Stimulated activated effector memory CD8-positive, alpha-beta T cell treated with anti-CD3 and anti-CD28 coated beads, Interleukin-12 subunit alpha, Interleukin-12 subunit beta, amount 100 ng/mL, for 72 hours (primary cell): ENCODE measurements around the gene SIGLEC8.
"Not testable (repeated sequence)": the region's sequence is repeated elsewhere in the genome, so short reads cannot be mapped to it uniquely, and the experiment has no call there.

Source experiments
- ATAC-seq: fragments of 150-1000 bp; cut with Tn5 transposase; 2 replicates; pipeline ENCODE4 v1.10.0; 2021
- DNase-seq, 2 donors: peaks; one replicate each; pipeline ENCODE4 v3.0.0; 2021 to 2022; ENCODE audit warnings: low spot score in 2 of 2
- H3K27ac Mint-ChIP-seq: one replicate; pipeline ENCODE4 v1.8.0; 2022; ENCODE audit warnings: mild to moderate bottlenecking, mixed read lengths
- H3K36me3 Mint-ChIP-seq: one replicate; pipeline ENCODE4 v1.8.0; 2022; ENCODE audit warnings: mild to moderate bottlenecking, mixed read lengths
- H3K4me1 Mint-ChIP-seq: one replicate; pipeline ENCODE4 v1.8.0; 2022; ENCODE audit warnings: mixed read lengths
- H3K4me3 Mint-ChIP-seq: one replicate; pipeline ENCODE4 v1.8.0; 2022; ENCODE audit warnings: mild to moderate bottlenecking, mixed read lengths
- H3K9me3 Mint-ChIP-seq: one replicate; pipeline ENCODE4 v1.8.0; 2022; ENCODE audit warnings: mixed read lengths

Gene SIGLEC8

GRCh38 chr19:51440052-51440451 is 18.2 kb downstream of the SIGLEC8 start:
- Mint-ChIP-seq H3K27ac (peak overlapping the region; percentile 98), H3K4me1 (peaks cover 51% of the 10 kb centered on the region), H3K4me3 (peak overlapping the region; percentile 77), H3K9me3 (no peaks in the 10 kb centered on the region), H3K36me3 (peaks cover 23% of the 10 kb centered on the region)
- DNase-seq = no peak
- ATAC-seq = no peak

GRCh38 chr19:51439021-51439465 is 19.2 kb downstream of the SIGLEC8 start:
- H3K4me3 Mint-ChIP-seq = peak overlapping the region; percentile 9
- ATAC-seq (no peak), DNase-seq (peak in 1 of 2 donors; percentile 59)
- no peak overlapping the region for H3K27ac Mint-ChIP-seq
- H3K36me3 Mint-ChIP-seq = peaks cover 23% of the 10 kb centered on the region
- H3K4me1 Mint-ChIP-seq = peaks cover 51% of the 10 kb centered on the region
- no peaks in the 10 kb centered on the region for H3K9me3 Mint-ChIP-seq

GRCh38 chr19:51434456-51434855 is 23.8 kb downstream of the SIGLEC8 start:
- Mint-ChIP-seq H3K36me3 (no peaks in the 10 kb centered on the region), H3K27ac (no peak overlapping the region), H3K4me3 (no peak overlapping the region), H3K4me1 (peaks cover 15% of the 10 kb centered on the region), H3K9me3 (no peaks in the 10 kb centered on the region)
- no peak for DNase-seq
- ATAC-seq = no peak

GRCh38 chr19:51433043-51433442 is 25.2 kb downstream of the SIGLEC8 start:
- DNase-seq (no peak), ATAC-seq (no peak)
- no peaks in the 10 kb centered on the region for H3K36me3 Mint-ChIP-seq
- no peak overlapping the region for H3K4me3 Mint-ChIP-seq
- H3K9me3 Mint-ChIP-seq = no peaks in the 10 kb centered on the region
- H3K4me1 Mint-ChIP-seq = peaks cover under 1% of the 10 kb centered on the region
- H3K27ac Mint-ChIP-seq = no peak overlapping the region

- Mint-ChIP-seq H3K4me3 (no peak overlapping the region), H3K27ac (peak overlapping the region; percentile 46), H3K36me3 (no peaks in the 10 kb centered on the region), H3K9me3 (no peaks in the 10 kb centered on the region), H3K4me1 (no peaks in the 10 kb centered on the region)
- ATAC-seq (no peak), DNase-seq (no peak)
These were observed 27.1 kb downstream of the SIGLEC8 start for GRCh38 chr19:51431124-51431523.

GRCh38 chr19:51430221-51430620 is 28.0 kb downstream of the SIGLEC8 start:
- ATAC-seq (no peak), DNase-seq (no peak)
- H3K27ac Mint-ChIP-seq = no peak overlapping the region
- H3K4me1 Mint-ChIP-seq = no peaks in the 10 kb centered on the region
- H3K9me3 Mint-ChIP-seq = no peaks in the 10 kb centered on the region
- no peaks in the 10 kb centered on the region for H3K36me3 Mint-ChIP-seq
- no peak overlapping the region for H3K4me3 Mint-ChIP-seq

- DNase-seq = no peak
- Mint-ChIP-seq H3K4me3 (no peak overlapping the region), H3K36me3 (peaks cover under 1% of the 10 kb centered on the region), H3K4me1 (no peaks in the 10 kb centered on the region), H3K27ac (no peak overlapping the region), H3K9me3 (no peaks in the 10 kb centered on the region)
- ATAC-seq = no peak
These were observed 31.1 kb downstream of the SIGLEC8 start for GRCh38 chr19:51427201-51427600.

- H3K9me3 Mint-ChIP-seq = no peaks in the 10 kb centered on the region
- no peak overlapping the region for H3K27ac Mint-ChIP-seq
- peak; percentile 75 for ATAC-seq
- H3K4me3 Mint-ChIP-seq = peak overlapping the region; percentile 18
- H3K36me3 Mint-ChIP-seq = peaks cover 12% of the 10 kb centered on the region
- DNase-seq = peak; percentile 96 to 99
- peaks cover 15% of the 10 kb centered on the region for H3K4me1 Mint-ChIP-seq
These were observed 36.2 kb downstream of the SIGLEC8 start for GRCh38 chr19:51422053-51422448.

- peaks cover 20% of the 10 kb centered on the region for H3K4me1 Mint-ChIP-seq
- DNase-seq (no peak), ATAC-seq (no peak)
- H3K4me3 Mint-ChIP-seq = peak overlapping the region; percentile 18
- no peak overlapping the region for H3K27ac Mint-ChIP-seq
- no peaks in the 10 kb centered on the region for H3K9me3 Mint-ChIP-seq
- H3K36me3 Mint-ChIP-seq = peaks cover 14% of the 10 kb centered on the region
These were observed 36.8 kb downstream of the SIGLEC8 start for GRCh38 chr19:51421229-51422052.

- H3K9me3 Mint-ChIP-seq, H3K4me3 Mint-ChIP-seq, DNase-seq, H3K27ac Mint-ChIP-seq, ATAC-seq: not testable (repeated sequence)
- Mint-ChIP-seq H3K36me3 (peaks cover 14% of the 10 kb centered on the region), H3K4me1 (peaks cover 20% of the 10 kb centered on the region)
These were observed 37.7 kb downstream of the SIGLEC8 start for GRCh38 chr19:51420511-51420910.

GRCh38 chr19:51418707-51419106 is 39.5 kb downstream of the SIGLEC8 start:
- H3K4me1 Mint-ChIP-seq = peaks cover 20% of the 10 kb centered on the region
- H3K4me3 Mint-ChIP-seq = no peak overlapping the region
- peaks cover 14% of the 10 kb centered on the region for H3K36me3 Mint-ChIP-seq
- peak overlapping the region; percentile 43 for H3K27ac Mint-ChIP-seq
- no peaks in the 10 kb centered on the region for H3K9me3 Mint-ChIP-seq
- ATAC-seq (peak; percentile 64), DNase-seq (no peak)

GRCh38 chr19:51417810-51418157 is 40.5 kb downstream of the SIGLEC8 start:
- Mint-ChIP-seq H3K9me3 (no peaks in the 10 kb centered on the region), H3K4me3 (peak overlapping the region; percentile 48), H3K36me3 (peaks cover 14% of the 10 kb centered on the region), H3K27ac (peak overlapping the region; percentile 34), H3K4me1 (peaks cover 20% of the 10 kb centered on the region)
- no peak for ATAC-seq
- DNase-seq = no peak

- Mint-ChIP-seq H3K36me3 (peaks cover 15% of the 10 kb centered on the region), H3K9me3 (no peaks in the 10 kb centered on the region), H3K27ac (peak within 1 kb of the TSS; percentile 43), H3K4me3 (peak within 1 kb of the TSS; percentile 48), H3K4me1 (peaks cover 20% of the 10 kb centered on the region)
- DNase-seq = no peak
- peak; percentile 72 for ATAC-seq
These were observed 41.0 kb downstream of the SIGLEC8 start, which contains the start of gene SIGLEC10 for GRCh38 chr19:51417107-51417809. Gene SIGLEC10 (minus strand): TSS chr19:51417642. CDS start chr19:51417581, 61 bp downstream.

- H3K27ac Mint-ChIP-seq = peak overlapping the region; percentile 34
- not testable (repeated sequence) for H3K9me3 Mint-ChIP-seq, DNase-seq, ATAC-seq, H3K4me3 Mint-ChIP-seq
- peaks cover 20% of the 10 kb centered on the region for H3K4me1 Mint-ChIP-seq
- H3K36me3 Mint-ChIP-seq = peaks cover 15% of the 10 kb centered on the region
These were observed 41.8 kb downstream of the SIGLEC8 start for GRCh38 chr19:51416422-51416821.

- no peak overlapping the region for H3K27ac Mint-ChIP-seq
- H3K36me3 Mint-ChIP-seq = peaks cover 15% of the 10 kb centered on the region
- DNase-seq = no peak
- H3K4me3 Mint-ChIP-seq = no peak overlapping the region
- no peaks in the 10 kb centered on the region for H3K9me3 Mint-ChIP-seq
- H3K4me1 Mint-ChIP-seq = peaks cover 20% of the 10 kb centered on the region
- ATAC-seq = no peak
These were observed 43.1 kb downstream of the SIGLEC8 start for GRCh38 chr19:51415187-51415586.
